IMR-90 (cell line): ENCODE results near the gene HSD17B8. TPM values are rescaled to one million over a fixed set of nuclear protein-coding genes. Genes with fewer than 3 reads are reported as not detected.
A peak's percentile ranks its signal among the peaks of the same experiment; 100 is the strongest.

ENCODE experiments used
- ATAC-seq: fragments of 200-7000 bp; cut with Tn5 transposase; 2 replicates; pipeline ENCODE4 v1.9.1; 2020; ENCODE audit warnings: low read depth, mild to moderate bottlenecking, moderate library complexity
- BruUV-seq: library from RNA; stranded (reverse); fragments of 400-500 nt; replicated peaks from 2 replicates; lab custom pipeline; 2021; lab: Mats Ljungman, UMichigan
- CTCF ChIA-PET: fragments of 300-600 bp; formaldehyde crosslinking; extraction: SDS; loops from one replicate; lab custom pipeline; 2021; ENCODE audit warnings: antibody characterized with exemption; lab: Yijun Ruan, JAX
- POLR2A ChIA-PET: fragments of 300-600 bp; sonication (Branson Sonifier 250); formaldehyde crosslinking; loops from one replicate; lab custom pipeline; 2022; ENCODE audit warnings: antibody characterized with exemption; ENCODE audit not compliant: unreplicated experiment; lab: Charles Lee
- DNase-seq: peaks from one replicate; pipeline ENCODE4 v3.0.0; 2013
- H2AFZ ChIP-seq: replicated peaks from 2 replicates; pipeline ENCODE3; 2013; ENCODE audit warnings: low read length, mild to moderate bottlenecking; ENCODE audit not compliant: poor library complexity
- H2AK5ac ChIP-seq: 2 replicates; pipeline ENCODE4 v1.6.1; 2013; ENCODE audit warnings: low read depth, low read length, inconsistent platforms
- H2AK9ac ChIP-seq: replicated peaks from 2 replicates; pipeline ENCODE3; 2013; ENCODE audit warnings: mild to moderate bottlenecking, low read depth, low read length, moderate library complexity; ENCODE audit not compliant: poor library complexity
- H2BK120ac ChIP-seq: 2 replicates; pipeline ENCODE4 v1.6.1; 2013; ENCODE audit warnings: low read depth, low read length, inconsistent platforms
- H2BK15ac ChIP-seq: 3 replicates; pipeline ENCODE4 v1.6.1; 2013; ENCODE audit warnings: low read depth, low read length, inconsistent platforms
- H2BK20ac ChIP-seq: 2 replicates; pipeline ENCODE4 v1.6.1; 2013; ENCODE audit warnings: low read depth, mild to moderate bottlenecking, inconsistent platforms, low read length, moderate library complexity
- H2BK5ac ChIP-seq: 2 replicates; pipeline ENCODE4 v1.6.1; 2013; ENCODE audit warnings: mild to moderate bottlenecking, low read depth, low read length, inconsistent platforms; ENCODE audit not compliant: poor library complexity, severe bottlenecking
- H3K14ac ChIP-seq: replicated peaks from 2 replicates; pipeline ENCODE4 v1.6.1; 2013; ENCODE audit warnings: low read depth, low read length, inconsistent platforms
- H3K18ac ChIP-seq: 2 replicates; pipeline ENCODE4 v1.6.1; 2013; ENCODE audit warnings: low read depth, low read length, control low read depth
- H3K23ac ChIP-seq: 2 replicates; pipeline ENCODE4 v1.6.1; 2013; ENCODE audit warnings: low read depth, low read length, inconsistent platforms
- H3K27ac ChIP-seq: 2 replicates; pipeline ENCODE4 v1.5.1; 2013; ENCODE audit warnings: mild to moderate bottlenecking, control low read depth, low read length; ENCODE audit not compliant: insufficient read depth
- H3K27me3 ChIP-seq: 2 replicates; pipeline ENCODE4 v1.6.1; 2013; ENCODE audit warnings: low read length; ENCODE audit not compliant: control insufficient read depth, insufficient read depth
- H3K36me3 ChIP-seq: 2 replicates; pipeline ENCODE4 v1.6.1; 2013; ENCODE audit warnings: low read length, mixed read lengths; ENCODE audit not compliant: control insufficient read depth, insufficient read depth
- H3K4ac ChIP-seq: 2 replicates; pipeline ENCODE4 v1.6.1; 2013; ENCODE audit warnings: low read depth, low read length, inconsistent platforms
- H3K4me1 ChIP-seq: 2 replicates; pipeline ENCODE4 v1.6.1; 2013; ENCODE audit warnings: low read length, mixed read lengths; ENCODE audit not compliant: control insufficient read depth, insufficient read depth
- H3K4me2 ChIP-seq: 2 replicates; pipeline ENCODE4 v1.6.1; 2013; ENCODE audit warnings: low read depth, mild to moderate bottlenecking, control low read depth, low read length, moderate library complexity
- H3K4me3 ChIP-seq: 2 replicates; pipeline ENCODE4 v1.5.1; 2013; ENCODE audit warnings: low read depth, mild to moderate bottlenecking, control low read depth, low read length, moderate library complexity; ENCODE audit not compliant: insufficient read depth
- H3K56ac ChIP-seq: 2 replicates; pipeline ENCODE4 v1.6.1; 2013; ENCODE audit warnings: low read length, inconsistent platforms; ENCODE audit not compliant: insufficient read depth; ENCODE audit errors: extremely low read depth
- H3K79me1 ChIP-seq, 2 experiments: 2 replicates each; pipeline ENCODE4 v1.6.1; 2013; ENCODE audit warnings: low read length in 2 of 2, inconsistent platforms in 1 of 2, low read depth in 1 of 2
- H3K9ac ChIP-seq: 2 replicates; pipeline ENCODE4 v1.6.1; 2013; ENCODE audit warnings: low read depth, low read length, control low read depth
- H3K9me1 ChIP-seq: 2 replicates; pipeline ENCODE4 v1.6.1; 2013; ENCODE audit warnings: low read length, inconsistent platforms; ENCODE audit not compliant: insufficient read depth
- H3K9me3 ChIP-seq: 2 replicates; pipeline ENCODE4 v1.6.1; 2013; ENCODE audit warnings: low read length; ENCODE audit not compliant: control insufficient read depth, insufficient read depth
- H4K20me1 ChIP-seq: 2 replicates; pipeline ENCODE4 v1.6.1; 2013; ENCODE audit warnings: low read length, inconsistent platforms; ENCODE audit not compliant: insufficient read depth
- H4K5ac ChIP-seq: 2 replicates; pipeline ENCODE4 v1.6.1; 2013; ENCODE audit warnings: mild to moderate bottlenecking, low read depth, low read length, control low read depth
- H4K8ac ChIP-seq, 2 experiments: 2 replicates each; pipeline ENCODE4 v1.6.1; 2013; ENCODE audit warnings: low read depth in 2 of 2, low read length in 2 of 2, control low read depth in 1 of 2, inconsistent platforms in 1 of 2
- H4K91ac ChIP-seq: 2 replicates; pipeline ENCODE4 v1.6.1; 2013; ENCODE audit warnings: low read depth, low read length, inconsistent platforms; ENCODE audit not compliant: insufficient read depth
- BHLHE40 ChIP-seq: fragments of 150-350 bp; IDR thresholded peaks from 2 replicates; pipeline ENCODE4 v1.6.1; 2016; ENCODE audit warnings: mild to moderate bottlenecking, low read depth, low read length
- CEBPB ChIP-seq: IDR thresholded peaks from 2 replicates; pipeline ENCODE4 v1.6.1; 2012; ENCODE audit warnings: low read depth, low read length, improper control_type of control experiment
- FOS ChIP-seq: fragments of 150-350 bp; IDR thresholded peaks from 2 replicates; pipeline ENCODE4 v1.6.1; 2016; ENCODE audit warnings: low read depth, low read length
- MXI1 ChIP-seq: IDR thresholded peaks from 2 replicates; pipeline ENCODE4 v1.6.1; 2012; ENCODE audit warnings: low read depth, mild to moderate bottlenecking, low read length, moderate library complexity, borderline replicate concordance
- NFE2L2 ChIP-seq: fragments of 150-350 bp; IDR thresholded peaks from 2 replicates; pipeline ENCODE4 v1.6.1; 2016; ENCODE audit warnings: low read depth, mild to moderate bottlenecking, low read length
- POLR2A ChIP-seq: IDR thresholded peaks from 2 replicates; pipeline ENCODE4 v1.6.1; 2012; ENCODE audit warnings: mild to moderate bottlenecking, low read depth, low read length
- RAD21 ChIP-seq: IDR thresholded peaks from 2 replicates; pipeline ENCODE4 v1.6.1; 2012; ENCODE audit warnings: low read length, improper control_type of control experiment
- RCOR1 ChIP-seq: IDR thresholded peaks from 2 replicates; pipeline ENCODE4 v1.6.1; 2012; ENCODE audit warnings: mild to moderate bottlenecking, low read length, improper control_type of control experiment; ENCODE audit not compliant: insufficient replicate concordance
- SMC3 ChIP-seq: fragments of 150-350 bp; IDR thresholded peaks from 2 replicates; pipeline ENCODE4 v1.6.1; 2016; ENCODE audit warnings: low read depth, mild to moderate bottlenecking, antibody characterized with exemption, low read length, moderate library complexity
- WGBS, 2 experiments: methylation state at CpG; one replicate each; pipeline versions ENCODE4 v1.1.5 to v1.1.7; 2013; ENCODE audit warnings: missing lambda C conversion rate in 2 of 2; ENCODE audit not compliant: insufficient read length in 1 of 2; ENCODE audit errors: extremely low coverage in 2 of 2; 5-methylcytosine and 5-hydroxymethylcytosine counted together
- dilution Hi-C: fragments of 300-500 bp; cut with HindIII; formaldehyde crosslinking; loops from one replicate; pipeline ENCODE4 v1.14.3; 2018; ENCODE audit warnings: low sequenced_read_pairs; ENCODE audit not compliant: unreplicated experiment
- in situ Hi-C: fragments of 300-500 bp; cut with MboI; formaldehyde crosslinking; loops from 3 replicates; pipeline ENCODE4 v1.14.3; 2019; ENCODE audit warnings: low sequenced_read_pairs, inconsistent platforms, mixed read lengths
- intact Hi-C: fragments of 100-400 bp; cut with micrococcal nuclease; formaldehyde crosslinking; loops from 2 replicates; pipeline ENCODE4 v1.10.0; 2022
- polyA plus RNA-seq, 3 experiments: library from polyadenylated mRNA; depleted of rRNA; stranded (reverse); fragments of >200 nt; gene quantifications; 2 replicates each; pipeline ENCODE4 v1.2.3, GENCODE V29; 2012; ENCODE audit warnings: low replicate concordance in 1 of 3
- total RNA-seq: library from RNA; depleted of rRNA; stranded (reverse); fragments of >200 nt; gene quantifications from 2 replicates; pipeline ENCODE4 v1.2.3, GENCODE V29; 2012
- TF ChIP-seq, protein P1 (sequence below): fragments of 150-350 bp; IDR thresholded peaks from 2 replicates; pipeline ENCODE4 v1.6.1; 2016; ENCODE audit warnings: low read depth, mild to moderate bottlenecking, low read length, moderate library complexity, borderline replicate concordance
- TF ChIP-seq, protein P2 (sequence below): conservative IDR thresholded peaks from 2 replicates; pipeline ENCODE4 v1.5.1; 2012; ENCODE audit warnings: mild to moderate bottlenecking, low read depth, low read length, improper control_type of control experiment
- TF ChIP-seq, protein P3 (sequence below): fragments of 150-350 bp; IDR thresholded peaks from 2 replicates; pipeline ENCODE4 v1.6.1; 2017; ENCODE audit warnings: mild to moderate bottlenecking, antibody characterized with exemption, low read length, low read depth

Gene HSD17B8
- total and polyA plus RNA-seq, 2 of the 4 experiments (the other 2 are of a cell fraction), result 1.6 to 4.3 TPM

DNA sequence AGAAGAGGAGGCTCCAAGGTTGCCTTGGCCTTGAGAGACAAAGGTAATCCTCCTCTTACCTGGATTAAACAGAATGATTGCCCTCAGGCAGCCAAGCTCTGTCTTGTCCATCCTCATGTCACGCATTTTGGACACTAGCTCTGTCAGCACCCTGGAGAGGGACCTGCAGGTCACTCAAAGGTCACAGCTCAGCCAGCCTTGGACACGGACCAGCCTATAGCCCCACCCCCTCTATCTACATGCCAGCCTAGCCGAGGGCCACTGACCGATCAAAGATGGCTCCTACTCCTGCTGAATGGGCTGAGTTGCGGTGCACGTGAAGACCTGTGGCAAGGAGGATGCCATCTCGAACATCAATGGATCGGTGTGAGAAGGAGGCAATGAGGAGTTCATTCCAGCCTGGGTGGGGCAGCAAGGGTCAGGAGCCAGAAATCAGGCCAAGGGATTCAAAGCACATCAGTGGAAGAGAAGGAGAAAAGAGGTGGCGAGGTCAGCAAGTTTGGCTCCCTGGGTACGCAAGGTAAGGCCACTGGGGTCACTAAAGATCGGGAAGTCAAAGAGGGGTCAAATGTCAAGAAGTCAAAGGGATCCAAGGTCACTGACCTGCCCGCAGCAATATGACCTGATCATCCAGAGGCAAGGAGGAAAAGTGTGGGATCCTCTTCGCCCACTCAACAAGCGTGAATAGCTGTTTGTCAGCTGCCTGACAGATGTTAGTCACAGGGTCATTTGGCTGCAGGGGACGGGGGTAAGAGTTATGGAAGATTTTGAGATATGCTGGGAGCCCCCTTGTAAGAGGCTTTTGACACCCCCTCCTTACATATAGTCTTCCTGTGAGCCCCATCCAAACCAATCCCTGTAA lies 8.9 kb upstream of the HSD17B8 start (continued):
- no peak for TF ChIP-seq MXI1

DNA sequence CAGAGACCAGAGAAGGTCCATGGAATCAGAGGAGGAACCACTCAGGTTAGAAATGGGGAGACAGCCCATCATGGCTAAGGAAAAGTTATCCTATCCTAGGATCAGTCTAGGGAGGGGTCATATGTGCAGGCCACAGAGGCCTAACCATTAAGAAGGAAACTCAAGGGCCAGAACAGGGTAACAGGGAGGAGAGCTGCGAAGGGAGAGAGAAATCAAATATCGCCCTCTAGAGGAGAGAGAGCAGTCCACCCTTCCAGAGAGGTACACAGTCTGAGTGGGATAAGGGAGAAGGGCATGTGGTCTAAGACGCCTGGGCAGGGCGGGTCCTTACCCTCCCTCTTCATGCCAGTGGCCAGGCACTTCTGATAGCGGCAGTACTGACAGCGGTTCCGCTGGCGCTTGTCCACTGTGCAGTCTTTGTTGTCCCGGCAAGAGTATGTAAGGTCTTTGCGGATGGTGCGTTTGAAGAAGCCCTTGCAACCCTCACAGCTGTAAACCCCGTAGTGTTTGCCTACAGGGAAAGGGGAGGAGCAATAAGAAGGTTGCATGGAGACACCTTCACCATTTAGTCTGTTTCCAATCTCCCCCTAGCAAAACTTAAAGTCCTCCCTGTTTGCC lies 6.9 kb upstream of the HSD17B8 start:
- Histone ChIP-seq H4K8ac (no peak overlapping the region), H2BK5ac (no peak overlapping the region), H4K5ac (no peak overlapping the region), H3K4ac (no peak overlapping the region), H3K23ac (no peak overlapping the region), H2BK120ac (no peak overlapping the region), H3K18ac (no peak overlapping the region), H2BK15ac (no peak overlapping the region), H3K9me1 (peaks cover 18% of the 10 kb centered on the region), H3K14ac (no peak overlapping the region), H3K56ac (no peak overlapping the region), H3K79me1 (peaks cover 17 to 70% of the 10 kb centered on the region in 2 experiments; a peak in 3 of 4 replicates), H2AK5ac (no peak overlapping the region), H4K91ac (no peak overlapping the region), H3K27ac (no peak overlapping the region), H3K4me2 (no peak overlapping the region), H3K9me3 (no peaks in the 10 kb centered on the region), H2AFZ (no peak overlapping the region), H2AK9ac (peak overlapping the region; percentile 7), H3K27me3 (peaks cover 4% of the 10 kb centered on the region), H3K36me3 (peaks cover 43% of the 10 kb centered on the region), H3K9ac (no peak overlapping the region), H3K4me1 (peaks cover 12% of the 10 kb centered on the region), H2BK20ac (no peak overlapping the region), H3K4me3 (no peak overlapping the region), H4K20me1 (peaks cover 47% of the 10 kb centered on the region; the same call in 1 of the 2 replicates)
- intact Hi-C loops, result no loop called here
- peak; percentile 24 for ATAC-seq
- POLR2A ChIA-PET, result no interaction called here
- in situ Hi-C loops, result no loop called here
- WGBS, 2 experiments, result no CpG with 5 or more reads among the region's 12 CpGs
- DNase-seq, result peak; percentile 56
- dilution Hi-C loops, result no loop called here
- CTCF ChIA-PET, result no interaction called here
- no TSS peak for BruUV-seq
- TF ChIP-seq RAD21 (peak; percentile 57), POLR2A (no peak), BHLHE40 (no peak), CEBPB (no peak), RCOR1 (no peak), SMC3 (peak; percentile 39), NFE2L2 (no peak), FOS (no peak)
- TF ChIP-seq, protein P1, sequence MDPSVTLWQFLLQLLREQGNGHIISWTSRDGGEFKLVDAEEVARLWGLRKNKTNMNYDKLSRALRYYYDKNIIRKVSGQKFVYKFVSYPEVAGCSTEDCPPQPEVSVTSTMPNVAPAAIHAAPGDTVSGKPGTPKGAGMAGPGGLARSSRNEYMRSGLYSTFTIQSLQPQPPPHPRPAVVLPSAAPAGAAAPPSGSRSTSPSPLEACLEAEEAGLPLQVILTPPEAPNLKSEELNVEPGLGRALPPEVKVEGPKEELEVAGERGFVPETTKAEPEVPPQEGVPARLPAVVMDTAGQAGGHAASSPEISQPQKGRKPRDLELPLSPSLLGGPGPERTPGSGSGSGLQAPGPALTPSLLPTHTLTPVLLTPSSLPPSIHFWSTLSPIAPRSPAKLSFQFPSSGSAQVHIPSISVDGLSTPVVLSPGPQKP, result no peak
- TF ChIP-seq, protein P2, sequence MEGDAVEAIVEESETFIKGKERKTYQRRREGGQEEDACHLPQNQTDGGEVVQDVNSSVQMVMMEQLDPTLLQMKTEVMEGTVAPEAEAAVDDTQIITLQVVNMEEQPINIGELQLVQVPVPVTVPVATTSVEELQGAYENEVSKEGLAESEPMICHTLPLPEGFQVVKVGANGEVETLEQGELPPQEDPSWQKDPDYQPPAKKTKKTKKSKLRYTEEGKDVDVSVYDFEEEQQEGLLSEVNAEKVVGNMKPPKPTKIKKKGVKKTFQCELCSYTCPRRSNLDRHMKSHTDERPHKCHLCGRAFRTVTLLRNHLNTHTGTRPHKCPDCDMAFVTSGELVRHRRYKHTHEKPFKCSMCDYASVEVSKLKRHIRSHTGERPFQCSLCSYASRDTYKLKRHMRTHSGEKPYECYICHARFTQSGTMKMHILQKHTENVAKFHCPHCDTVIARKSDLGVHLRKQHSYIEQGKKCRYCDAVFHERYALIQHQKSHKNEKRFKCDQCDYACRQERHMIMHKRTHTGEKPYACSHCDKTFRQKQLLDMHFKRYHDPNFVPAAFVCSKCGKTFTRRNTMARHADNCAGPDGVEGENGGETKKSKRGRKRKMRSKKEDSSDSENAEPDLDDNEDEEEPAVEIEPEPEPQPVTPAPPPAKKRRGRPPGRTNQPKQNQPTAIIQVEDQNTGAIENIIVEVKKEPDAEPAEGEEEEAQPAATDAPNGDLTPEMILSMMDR, result peak; percentile 68
- TF ChIP-seq, protein P3, sequence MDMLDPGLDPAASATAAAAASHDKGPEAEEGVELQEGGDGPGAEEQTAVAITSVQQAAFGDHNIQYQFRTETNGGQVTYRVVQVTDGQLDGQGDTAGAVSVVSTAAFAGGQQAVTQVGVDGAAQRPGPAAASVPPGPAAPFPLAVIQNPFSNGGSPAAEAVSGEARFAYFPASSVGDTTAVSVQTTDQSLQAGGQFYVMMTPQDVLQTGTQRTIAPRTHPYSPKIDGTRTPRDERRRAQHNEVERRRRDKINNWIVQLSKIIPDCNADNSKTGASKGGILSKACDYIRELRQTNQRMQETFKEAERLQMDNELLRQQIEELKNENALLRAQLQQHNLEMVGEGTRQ, result no peak
